Suppressor macrophage (primary cell): ENCODE results near the gene TMIE.
"Not testable (repeated sequence)": the region's sequence is repeated elsewhere in the genome, so short reads cannot be mapped to it uniquely, and the experiment has no call there.

Experiments used
- DNase-seq, 4 experiments: peaks; one replicate each; pipeline ENCODE4 v3.0.0-alpha.2; 2020 to 2022

Gene TMIE

DNA sequence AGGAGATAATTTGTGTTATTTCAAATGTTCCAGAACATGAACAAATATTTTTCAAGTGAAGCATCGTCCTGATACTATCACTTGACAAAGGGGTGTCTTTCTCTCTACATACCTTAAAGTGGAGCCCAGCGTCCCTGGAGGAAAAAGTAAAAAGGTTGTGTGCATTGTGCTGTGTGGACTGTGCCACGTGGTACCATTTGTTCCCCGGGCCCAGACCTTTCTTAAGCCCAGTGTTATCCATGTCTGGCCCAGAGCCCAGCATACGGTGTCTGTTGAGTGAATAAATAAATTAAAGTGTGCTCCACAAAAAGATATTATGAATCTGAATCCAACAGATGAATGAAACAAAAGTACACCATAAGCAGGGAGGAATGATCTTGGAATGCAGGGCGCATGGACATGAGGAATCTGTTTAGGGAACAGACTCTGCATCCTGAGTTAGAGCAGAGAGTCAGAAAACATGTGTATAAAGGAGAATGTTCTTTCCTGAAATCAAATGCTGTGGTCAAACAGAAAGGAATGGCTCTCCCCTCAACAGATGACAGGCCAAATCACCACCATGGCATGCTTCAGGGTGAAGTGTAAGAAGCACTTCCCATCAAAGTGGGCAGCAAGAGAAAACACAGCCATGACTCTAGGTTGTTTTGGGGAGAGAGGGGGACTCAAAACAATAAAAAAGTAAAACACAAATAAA lies 24.6 kb downstream of the TMIE start:
- no peak for DNase-seq

DNA sequence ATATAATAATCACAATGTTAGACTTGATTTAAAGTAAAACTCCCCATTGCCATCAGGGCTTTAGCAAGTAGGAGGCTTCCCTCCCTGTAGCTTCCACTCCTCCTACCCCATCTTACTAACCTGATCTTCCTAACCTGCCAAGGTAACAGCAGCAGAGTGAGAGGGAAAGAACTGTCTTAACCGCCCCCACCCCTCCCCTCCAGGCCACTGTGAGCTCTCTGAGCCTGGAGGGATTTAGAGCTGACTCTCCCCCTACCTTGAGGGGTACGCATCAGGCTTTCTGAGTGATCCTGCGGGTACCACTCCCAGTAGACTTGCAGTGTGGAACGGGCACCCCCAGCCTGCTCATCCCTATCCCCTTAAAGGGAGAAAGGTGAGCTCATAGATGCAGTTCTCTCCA lies 27.8 kb downstream of the TMIE start:
- DNase-seq, result no peak

DNA sequence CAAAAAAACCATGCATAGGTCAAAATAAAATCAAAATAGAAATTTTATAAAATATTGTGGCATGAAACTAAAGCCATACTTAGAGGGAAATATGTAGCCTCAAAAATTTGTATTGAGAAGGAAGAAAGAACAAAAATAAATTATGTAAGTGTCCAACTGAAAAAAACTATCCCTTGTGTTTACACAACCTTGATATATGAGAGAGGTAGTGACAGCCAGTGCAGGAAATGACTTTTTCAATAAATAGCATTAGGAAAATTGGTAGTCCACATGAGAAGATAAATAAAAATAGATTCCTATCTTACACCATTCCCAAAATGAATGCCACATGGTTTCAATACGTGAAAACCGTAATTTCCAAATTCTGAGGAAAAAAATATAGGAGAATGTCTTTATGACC lies 29.6 kb downstream of the TMIE start:
- no peak for DNase-seq

DNA sequence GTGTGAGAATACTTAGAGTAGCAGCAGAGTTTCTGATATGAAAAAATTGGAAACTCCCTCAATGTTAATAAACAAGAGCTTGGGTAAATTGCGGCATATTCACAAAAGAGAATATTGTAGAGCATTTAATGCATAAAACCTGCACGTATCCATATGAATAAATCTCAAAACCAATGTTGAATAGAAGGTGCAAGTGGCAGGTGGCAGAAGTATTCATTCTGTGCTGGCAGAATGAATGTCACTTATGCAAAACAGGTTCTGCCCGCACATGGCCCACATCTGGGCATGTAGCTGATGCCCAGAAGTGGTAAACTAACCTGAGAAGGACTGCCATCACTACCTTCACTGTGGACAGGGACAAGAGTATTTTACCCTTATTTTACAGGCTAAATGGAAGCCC lies 30.6 kb downstream of the TMIE start:
- DNase-seq, result no peak

DNA sequence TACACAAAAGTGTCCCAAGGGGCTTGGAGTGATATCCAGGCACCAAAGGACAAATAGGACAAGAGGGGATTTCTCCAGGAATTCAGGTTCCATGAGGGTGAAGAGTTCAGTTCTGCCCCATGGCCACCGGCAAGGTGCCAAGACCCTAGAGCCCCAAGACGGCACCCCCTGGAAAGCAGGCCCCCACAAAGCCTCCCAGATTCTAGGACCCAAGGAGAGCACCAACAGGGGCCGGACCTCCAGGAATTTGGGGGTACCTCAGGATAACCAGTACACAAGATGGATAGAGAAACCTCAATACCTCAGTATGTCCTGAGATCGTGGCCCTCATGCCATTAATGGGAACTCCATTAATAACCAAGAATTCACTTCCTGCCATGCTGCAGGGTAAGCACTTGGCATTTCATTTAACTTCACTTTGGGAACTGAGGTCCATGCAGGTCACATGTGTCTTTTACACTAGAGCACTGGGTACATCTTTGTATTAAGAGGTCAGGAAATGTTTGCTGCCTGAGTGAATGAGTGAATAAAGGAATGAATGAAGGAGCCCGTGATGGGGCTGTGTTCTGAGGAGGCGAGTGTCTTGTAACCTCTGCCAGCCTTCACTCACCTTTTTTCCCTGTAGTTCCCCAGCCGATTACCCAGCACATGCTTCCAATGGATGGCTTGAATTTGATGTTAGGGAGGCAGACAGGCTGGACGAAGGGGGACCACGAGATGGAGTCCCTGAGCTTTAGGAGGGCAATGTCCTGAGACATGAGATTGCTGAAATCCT lies 32.0 kb downstream of the TMIE start:
- DNase-seq, result no peak

DNA sequence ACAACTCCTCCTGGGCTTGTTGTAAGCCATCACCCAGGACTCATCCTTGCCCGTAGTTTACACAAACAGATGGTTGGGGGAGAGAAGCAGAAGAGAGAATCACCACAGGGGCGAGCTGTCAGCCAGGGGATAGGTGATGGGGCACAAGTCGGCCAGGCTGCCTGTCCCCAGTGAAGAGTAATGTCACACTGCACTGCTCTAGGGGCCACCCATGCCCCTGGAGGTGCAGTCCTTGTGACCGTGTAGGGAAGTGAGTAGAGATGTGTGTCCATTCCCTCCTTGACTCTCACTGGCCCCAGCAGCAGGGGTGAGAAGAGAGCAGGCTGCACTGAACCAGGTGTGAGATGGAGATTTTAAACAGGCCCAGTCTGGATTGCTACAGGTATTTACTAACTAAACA lies 33.6 kb downstream of the TMIE start:
- DNase-seq, result no peak

DNA sequence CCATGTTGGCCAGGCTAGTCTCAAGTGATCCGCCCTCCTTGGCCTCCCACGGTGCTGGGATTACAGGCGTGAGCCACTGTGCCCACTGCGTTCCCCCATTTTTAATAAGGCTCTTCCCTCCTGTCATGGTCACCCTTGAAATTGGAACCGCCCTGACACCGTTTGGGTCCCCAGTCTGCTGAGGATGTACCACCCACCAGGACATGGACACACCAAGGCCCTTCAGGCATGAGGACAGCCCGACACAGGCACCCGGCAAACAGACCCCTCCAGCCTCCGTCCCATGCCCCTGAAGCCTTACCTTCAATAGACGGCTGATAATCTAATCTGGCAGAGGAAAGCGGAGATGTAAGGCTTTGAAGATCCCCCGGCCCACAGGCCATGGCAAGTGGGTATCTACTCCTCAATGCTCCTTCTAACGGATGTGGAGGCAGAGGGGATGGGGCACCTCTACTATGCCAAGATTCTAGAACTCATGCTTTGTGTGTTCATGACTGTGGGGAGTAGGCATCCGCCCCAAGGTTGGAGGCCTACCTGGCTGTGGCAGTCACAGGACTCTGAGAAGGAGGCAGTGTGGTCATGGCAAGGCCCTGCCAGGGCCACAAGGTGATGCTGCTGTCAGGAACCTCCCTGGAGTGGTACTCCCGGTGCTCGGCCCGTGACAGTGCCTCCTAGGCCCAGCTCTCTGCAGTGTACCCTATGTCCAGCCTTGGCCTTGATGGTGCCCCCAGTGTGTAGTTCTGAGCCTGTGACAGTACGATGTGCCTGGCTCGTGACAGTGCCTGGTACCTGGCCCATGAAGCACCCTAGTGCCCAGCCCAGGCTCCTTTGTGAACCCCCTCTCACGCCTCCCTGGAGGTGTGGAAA lies 35.0 kb downstream of the TMIE start:
- DNase-seq, result no peak

DNA sequence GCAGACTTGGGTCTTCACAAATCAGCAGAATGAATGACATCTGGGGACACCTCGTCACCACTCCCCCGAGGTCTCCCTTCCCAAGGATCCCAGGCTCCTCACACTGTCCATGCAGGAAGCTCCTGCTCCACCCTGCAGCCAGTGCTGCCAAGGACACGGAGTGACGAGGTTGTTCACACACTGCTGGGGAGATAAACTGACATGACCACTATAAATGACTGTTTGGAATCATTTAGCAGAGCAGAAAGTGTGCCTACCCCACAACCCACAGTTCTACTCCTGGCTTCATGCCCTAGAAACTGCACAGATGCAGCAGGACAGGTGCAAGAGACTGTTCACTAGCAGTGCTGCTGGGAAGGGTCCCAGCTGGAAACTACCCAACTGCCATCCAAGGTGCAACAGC lies 36.1 kb downstream of the TMIE start:
- DNase-seq, result no peak

DNA sequence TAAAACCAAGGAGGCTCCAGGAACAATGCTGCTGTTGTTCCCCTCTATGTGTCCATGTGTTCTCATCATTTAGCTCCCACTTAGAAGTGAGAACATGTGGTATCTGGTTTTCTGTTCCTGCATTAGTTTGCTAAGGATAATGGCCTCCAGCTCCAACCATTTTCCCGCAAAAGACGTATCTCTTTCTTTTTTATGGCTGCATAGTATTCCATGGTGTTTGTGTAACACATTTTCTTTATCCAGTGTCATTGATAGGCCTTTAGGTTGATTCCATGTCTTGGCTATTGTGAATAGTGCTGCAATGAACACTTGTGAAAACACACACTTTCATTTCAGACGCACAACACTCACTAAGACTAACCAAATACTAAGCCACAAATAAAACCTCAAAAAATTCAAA lies 38.4 kb downstream of the TMIE start:
- DNase-seq, result not testable (repeated sequence)

DNA sequence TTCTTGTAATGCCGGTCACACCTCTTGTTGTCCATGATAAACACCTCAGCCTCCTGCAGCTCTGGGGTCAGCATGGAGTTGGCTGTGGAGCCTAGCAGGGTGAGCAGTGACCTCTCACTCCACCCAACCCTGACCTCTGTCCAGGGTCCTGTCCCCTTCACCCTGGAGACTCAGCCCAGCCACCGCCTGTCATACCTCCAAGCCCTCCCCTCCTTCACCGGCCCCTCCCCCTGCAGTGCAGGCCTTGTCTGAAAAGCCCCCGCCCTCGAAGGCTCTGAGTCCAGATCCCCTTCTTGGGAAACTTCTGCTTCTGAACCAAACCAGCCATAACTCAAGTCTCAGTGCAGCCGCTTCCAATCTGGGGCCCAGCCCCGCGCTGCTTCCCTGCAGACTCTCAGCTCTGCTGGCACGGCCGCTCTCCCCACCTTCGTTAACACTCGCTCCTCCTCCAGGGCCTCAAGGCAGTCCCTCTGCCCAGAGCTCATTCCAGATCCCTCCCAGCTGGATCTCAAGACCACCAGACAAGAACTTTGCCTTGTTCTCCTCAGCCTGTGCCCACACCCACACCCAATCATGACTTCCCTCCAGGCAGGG lies 41.9 kb downstream of the TMIE start:
- DNase-seq, result no peak

DNA sequence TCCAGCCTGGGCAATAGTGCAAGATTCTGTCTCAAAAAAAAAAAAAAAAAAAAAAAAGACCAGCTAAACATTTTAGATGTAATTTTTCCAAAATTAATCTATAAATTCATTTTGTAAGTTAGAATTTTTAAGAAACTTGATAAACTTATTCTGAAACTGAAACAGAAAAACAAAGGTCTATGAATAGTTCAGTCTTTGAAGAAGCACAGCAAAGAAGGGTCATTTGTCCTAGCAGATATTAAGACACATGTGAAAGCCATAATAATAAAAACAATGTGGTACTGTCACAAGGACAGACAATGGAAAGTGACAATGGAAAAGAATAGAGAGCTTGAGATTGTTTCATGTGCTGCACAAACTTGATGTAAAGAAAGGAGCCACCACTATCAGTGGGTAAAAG lies 45.5 kb downstream of the TMIE start:
- no peak for DNase-seq

DNA sequence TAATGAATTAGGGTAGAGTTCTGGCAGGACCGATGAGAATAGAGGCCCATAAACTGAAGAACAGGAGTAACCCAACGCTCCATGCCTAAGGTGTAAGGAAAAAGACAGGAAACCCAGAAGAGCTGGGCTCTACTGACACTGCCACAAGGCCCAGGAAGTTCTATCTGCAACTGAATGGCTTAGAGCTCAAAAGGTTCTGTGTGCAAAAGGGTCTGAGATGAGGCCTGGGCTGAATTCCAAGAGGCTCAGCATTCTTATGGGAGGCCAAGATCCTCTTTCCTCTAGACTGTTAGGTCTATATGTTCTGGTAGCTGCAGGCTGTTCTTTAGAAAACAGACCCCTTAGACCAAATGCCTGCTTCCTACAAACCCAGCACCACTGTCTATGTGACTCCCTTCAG lies 47.0 kb downstream of the TMIE start:
- no peak for DNase-seq

DNA sequence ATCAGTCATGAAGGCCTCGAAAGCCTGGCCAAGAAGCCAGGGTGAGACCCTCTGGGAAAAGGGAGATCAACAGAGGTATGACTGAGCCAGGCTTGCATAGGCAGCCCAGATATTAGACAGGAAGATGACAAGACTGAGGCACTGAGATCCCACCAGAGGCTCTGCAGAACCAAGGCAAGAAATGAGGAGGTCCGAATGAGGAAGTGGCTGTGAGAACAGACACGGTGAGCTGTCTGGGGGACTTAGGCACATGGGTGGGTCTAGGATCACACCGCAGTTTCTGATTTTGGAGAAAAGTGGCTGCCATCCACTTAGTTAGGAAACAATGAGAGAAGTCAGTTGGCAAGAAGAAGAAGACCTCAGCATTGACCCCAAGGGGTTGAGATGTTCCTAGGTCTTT lies 47.9 kb downstream of the TMIE start:
- peak in 1 of 4 experiments; percentile 4 for DNase-seq

DNA sequence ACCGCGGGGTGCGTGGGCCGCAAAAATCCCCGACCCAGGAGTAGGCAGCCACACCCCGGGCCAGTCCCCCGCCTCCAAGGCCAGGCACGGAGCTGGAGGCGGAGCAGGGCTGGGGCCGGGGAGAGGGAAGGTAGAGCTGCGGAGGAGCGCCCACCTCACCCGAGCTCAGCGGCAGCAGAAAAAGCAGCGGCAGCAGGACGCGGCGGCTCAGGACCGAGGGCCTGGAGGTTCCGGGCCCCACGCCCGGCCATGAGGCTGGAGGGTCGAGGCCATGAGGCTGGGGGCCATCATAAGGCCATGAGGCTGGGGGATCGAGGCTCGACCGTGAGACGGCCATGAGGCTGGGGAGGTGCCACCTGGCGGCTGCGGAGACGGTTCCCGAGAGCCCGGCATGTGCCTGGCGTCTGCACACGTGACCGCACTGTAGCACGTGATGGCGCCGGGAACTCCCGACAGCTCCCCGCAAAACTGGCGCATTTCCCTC lies 49.4 kb downstream of the TMIE start:
- no peak for DNase-seq

DNA sequence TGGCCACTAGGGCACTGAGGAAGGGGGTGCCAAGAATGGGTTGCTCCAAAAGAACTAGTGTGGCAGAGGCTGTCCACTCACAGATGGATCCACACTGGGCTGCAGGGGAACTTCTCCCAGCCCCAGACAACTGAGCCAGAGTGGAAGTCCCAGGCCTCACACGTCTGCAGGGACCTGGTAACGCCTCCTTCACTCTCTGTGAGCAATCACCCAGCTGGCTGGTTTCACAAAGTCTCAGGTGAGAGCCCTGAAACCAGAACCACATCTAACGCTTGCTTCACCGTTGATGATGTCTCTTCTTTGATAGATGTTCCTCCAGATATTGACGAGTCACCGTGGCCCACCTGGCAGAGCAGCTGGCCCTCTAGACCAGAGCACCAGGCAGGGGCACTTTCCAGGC lies 51.9 kb downstream of the TMIE start:
- not testable (repeated sequence) for DNase-seq

DNA sequence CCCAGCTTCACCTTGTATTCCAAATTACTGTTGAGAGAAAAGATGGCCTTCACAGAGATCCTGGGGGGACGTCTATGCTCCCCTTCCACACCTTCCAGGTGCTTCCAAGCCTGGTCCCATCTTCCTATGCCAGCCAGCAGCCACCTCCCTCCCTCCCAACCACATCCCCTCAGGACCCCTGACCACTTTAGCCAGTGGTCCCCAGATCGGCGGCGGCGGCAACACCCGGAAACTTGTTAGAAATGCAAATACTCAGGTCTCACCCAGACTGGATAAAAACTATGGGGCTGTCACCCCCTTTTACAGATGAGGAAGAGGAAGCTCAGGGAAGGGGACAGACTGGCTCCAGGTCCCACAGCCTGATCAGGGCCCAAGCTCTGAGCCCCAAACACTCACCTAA lies 54.5 kb downstream of the TMIE start:
- no peak for DNase-seq

DNA sequence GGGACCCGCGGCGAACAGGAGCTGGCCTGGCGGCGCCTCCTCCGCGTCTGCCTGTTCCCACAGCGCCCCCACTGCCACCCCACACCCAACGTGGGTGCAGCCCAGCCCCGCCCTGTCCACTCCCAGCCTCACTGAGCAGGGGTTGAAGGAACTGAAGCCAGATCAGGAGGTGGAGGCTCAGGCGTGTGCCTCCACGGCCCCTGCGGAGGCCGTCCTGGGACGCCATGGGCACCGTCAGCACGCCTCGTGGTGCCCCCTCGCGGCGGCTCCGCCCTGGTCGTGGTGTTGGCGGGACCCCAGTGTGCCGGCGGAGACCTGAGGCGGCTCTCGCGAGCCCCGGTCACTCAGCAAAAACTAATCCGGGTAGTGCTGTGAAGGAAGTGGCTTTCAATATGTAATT lies 55.5 kb downstream of the TMIE start:
- DNase-seq, result no peak

DNA sequence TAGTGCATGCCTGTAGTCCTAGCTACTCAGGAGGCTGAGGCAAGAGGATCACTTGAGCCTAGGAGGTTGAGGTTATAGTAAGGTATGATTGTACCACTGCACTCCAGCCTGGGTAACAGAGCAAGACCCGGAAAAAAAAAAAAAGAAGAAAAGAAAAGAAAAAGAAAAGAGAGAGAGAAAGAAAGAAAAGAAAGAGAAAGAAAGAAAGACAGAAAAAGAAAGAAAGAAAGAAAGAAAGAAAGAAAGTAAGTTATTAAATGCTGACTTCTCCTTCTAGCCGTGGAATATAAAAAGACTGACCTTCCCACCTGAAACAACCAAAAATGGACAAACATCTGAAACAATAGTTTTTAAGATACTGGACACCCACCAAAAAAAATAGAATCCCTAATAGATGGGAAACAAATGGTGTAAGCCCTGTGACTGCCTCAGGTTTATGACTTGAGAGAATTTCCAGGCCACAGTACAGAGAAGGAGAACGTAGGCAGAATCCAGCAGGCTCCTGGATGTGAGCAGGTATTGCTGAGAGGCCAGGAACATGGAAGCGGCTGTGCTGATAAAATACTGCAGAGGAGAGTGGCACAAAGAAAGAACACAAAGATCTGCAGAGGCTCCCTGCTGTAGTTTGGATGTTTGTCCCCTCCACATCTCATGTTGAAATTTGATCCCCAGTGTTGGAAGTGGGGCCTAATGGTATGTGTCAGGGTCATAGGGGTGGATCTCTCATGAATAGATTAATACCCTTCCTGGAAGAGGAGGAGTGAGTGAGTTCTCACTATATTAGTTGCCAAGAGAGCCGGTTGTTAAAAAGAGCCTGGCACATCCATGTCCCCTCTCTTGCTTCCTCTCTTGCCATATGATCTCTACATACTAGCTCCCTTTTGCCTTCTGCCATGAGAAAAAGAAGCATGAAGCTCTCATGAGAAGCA lies 58.3 kb downstream of the TMIE start:
- DNase-seq, result no peak
